Rectal smooth muscle tissue (tissue), 1 donor: ENCODE measurements around the gene SLC12A9.
A peak's percentile ranks its signal among the peaks of the same experiment; 100 is the strongest.
"Not testable (repeated sequence)": the region's sequence is repeated elsewhere in the genome, so short reads cannot be mapped to it uniquely, and the experiment has no call there.

ENCODE experiments used
- H3K27ac ChIP-seq: one replicate; pipeline ENCODE4 v1.7.0; 2013; ENCODE audit warnings: low read depth, low read length, inconsistent platforms
- H3K27me3 ChIP-seq: one replicate; pipeline ENCODE4 v1.7.0; 2013; ENCODE audit warnings: low read length; ENCODE audit not compliant: control insufficient read depth, insufficient read depth
- H3K36me3 ChIP-seq: one replicate; pipeline ENCODE4 v1.7.0; 2013; ENCODE audit warnings: low read length; ENCODE audit not compliant: control insufficient read depth, insufficient read depth
- H3K4me1 ChIP-seq: one replicate; pipeline ENCODE4 v1.7.0; 2013; ENCODE audit warnings: low read length; ENCODE audit not compliant: control insufficient read depth, insufficient read depth
- H3K4me3 ChIP-seq: one replicate; pipeline ENCODE4 v1.7.0; 2013; ENCODE audit warnings: low read length
- H3K9ac ChIP-seq: one replicate; pipeline ENCODE4 v1.7.0; 2013; ENCODE audit warnings: low read length

Gene SLC12A9, protein sequence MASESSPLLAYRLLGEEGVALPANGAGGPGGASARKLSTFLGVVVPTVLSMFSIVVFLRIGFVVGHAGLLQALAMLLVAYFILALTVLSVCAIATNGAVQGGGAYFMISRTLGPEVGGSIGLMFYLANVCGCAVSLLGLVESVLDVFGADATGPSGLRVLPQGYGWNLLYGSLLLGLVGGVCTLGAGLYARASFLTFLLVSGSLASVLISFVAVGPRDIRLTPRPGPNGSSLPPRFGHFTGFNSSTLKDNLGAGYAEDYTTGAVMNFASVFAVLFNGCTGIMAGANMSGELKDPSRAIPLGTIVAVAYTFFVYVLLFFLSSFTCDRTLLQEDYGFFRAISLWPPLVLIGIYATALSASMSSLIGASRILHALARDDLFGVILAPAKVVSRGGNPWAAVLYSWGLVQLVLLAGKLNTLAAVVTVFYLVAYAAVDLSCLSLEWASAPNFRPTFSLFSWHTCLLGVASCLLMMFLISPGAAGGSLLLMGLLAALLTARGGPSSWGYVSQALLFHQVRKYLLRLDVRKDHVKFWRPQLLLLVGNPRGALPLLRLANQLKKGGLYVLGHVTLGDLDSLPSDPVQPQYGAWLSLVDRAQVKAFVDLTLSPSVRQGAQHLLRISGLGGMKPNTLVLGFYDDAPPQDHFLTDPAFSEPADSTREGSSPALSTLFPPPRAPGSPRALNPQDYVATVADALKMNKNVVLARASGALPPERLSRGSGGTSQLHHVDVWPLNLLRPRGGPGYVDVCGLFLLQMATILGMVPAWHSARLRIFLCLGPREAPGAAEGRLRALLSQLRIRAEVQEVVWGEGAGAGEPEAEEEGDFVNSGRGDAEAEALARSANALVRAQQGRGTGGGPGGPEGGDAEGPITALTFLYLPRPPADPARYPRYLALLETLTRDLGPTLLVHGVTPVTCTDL

DNA sequence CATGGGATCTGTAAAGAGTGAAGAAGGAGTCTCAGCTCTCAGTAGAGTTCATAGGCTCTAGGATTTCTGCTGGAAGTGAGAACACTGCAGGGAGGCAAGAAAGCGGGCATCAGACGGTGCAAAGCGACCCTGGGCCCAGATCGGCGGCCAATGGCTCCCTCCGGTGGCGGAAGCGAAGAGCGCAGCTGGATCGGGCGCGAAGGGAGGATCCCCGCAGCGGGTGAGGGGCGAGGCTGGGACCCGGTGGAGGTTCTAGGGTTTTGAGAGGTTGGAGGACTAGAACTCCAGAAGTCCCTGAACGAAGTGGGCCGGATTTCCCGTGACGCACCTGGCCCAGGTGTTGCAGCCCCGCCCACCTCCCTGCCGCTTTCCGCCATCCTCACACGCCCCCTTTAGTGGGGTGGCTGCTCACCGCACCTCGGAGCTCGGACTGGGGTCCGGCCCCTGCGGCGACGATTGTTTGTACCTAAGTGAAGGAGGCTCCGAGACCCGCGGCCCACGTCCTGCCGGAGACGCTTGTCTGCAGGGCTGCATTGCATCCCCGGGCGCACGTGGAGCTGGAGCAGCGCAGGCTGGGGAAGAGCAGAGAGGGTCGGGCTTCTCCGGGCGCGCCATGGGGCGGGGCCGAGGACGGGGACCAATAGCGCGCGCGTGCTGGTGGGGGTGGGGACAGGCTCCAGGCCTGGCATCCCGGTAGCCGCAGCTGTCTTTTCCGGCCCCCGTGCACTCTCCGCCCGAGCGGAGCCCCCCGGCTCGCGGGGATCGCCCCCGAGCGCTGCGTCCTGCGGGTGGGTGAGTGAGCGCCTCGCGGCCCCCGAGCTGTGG is at the start of gene SLC12A9:
Gene SLC12A9, plus strand, starts transcription at position 666 of the 825 bp plus-strand sequence. CDS start 1,485 bp downstream, outside the sequence.
- Histone ChIP-seq H3K4me3 (peak within 1 kb of the TSS; percentile 73), H3K9ac (peak within 1 kb of the TSS; percentile 56), H3K27me3 (no peaks in the 10 kb centered on the region), H3K36me3 (peaks cover 3% of the 10 kb centered on the region), H3K4me1 (peaks cover 7% of the 10 kb centered on the region), H3K27ac (peak within 1 kb of the TSS; percentile 44)

DNA sequence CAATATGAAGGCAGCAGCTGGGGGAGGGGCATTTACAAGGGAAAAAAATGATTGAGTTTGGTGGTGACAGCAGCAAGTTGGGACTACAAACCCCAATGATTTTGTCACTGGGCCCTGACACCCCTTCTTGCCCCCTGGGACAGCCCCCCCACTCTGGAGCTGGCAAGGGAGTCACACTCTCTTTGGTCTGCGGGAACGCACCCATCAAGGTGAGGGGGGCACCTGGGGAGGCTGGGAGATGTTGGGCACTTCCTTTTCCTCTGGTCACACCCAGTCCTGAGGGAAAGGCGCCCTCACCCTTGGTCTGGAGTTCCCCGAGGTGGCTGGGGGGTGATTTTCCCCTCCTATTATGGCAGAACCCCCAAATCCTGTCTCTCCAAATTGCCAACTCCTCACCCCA is 49.6 kb upstream of the SLC12A9 start:
- Histone ChIP-seq H3K9ac (no peak overlapping the region), H3K4me1 (peaks cover 3% of the 10 kb centered on the region), H3K4me3 (peak overlapping the region; percentile 55), H3K36me3 (peaks cover 5% of the 10 kb centered on the region), H3K27ac (peak overlapping the region; percentile 63), H3K27me3 (no peaks in the 10 kb centered on the region)

DNA sequence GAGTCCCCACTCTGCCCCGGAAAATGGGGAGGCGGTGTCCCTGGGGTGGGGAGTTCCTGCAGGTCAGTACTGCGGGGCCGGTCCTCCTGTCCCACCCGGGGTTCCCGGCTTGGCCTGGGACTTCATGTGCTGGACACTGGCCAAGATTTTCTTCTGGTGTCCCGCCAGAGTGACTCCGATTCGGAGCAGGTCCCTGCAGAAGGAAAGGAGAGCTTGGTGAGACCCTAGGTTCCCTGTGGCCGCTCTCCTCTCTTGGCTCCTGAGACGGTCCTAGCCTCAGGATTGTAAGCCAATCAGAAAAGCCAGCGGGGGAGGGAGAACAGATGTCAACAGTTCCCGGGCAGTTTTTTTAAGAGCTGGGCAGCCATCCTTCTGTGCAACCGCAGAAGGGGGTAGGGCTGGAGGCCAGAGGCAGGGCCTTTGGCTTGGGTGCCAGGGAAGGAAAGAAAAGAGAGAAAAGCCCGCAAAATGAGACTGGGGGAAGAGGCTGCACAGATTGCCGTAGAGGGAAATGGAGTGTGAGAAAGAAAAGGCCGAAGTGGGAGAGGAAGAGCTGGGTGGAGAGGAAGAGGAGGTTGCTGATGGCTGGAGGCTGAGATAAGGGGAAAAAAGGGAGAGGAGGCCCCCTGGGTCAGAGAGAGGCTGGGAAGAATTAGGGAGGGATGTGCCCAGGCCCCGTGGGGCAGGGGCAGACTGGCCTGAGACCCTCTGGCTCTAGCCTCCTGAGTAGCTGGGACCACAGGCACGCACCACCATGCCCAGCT is 48.9 kb upstream of the SLC12A9 start:
- peak overlapping the region; percentile 33 for H3K9ac ChIP-seq
- no peaks in the 10 kb centered on the region for H3K27me3 ChIP-seq
- peak overlapping the region; percentile 63 for H3K27ac ChIP-seq
- peaks cover 3% of the 10 kb centered on the region for H3K4me1 ChIP-seq
- H3K4me3 ChIP-seq = peak overlapping the region; percentile 55
- peaks cover 5% of the 10 kb centered on the region for H3K36me3 ChIP-seq

DNA sequence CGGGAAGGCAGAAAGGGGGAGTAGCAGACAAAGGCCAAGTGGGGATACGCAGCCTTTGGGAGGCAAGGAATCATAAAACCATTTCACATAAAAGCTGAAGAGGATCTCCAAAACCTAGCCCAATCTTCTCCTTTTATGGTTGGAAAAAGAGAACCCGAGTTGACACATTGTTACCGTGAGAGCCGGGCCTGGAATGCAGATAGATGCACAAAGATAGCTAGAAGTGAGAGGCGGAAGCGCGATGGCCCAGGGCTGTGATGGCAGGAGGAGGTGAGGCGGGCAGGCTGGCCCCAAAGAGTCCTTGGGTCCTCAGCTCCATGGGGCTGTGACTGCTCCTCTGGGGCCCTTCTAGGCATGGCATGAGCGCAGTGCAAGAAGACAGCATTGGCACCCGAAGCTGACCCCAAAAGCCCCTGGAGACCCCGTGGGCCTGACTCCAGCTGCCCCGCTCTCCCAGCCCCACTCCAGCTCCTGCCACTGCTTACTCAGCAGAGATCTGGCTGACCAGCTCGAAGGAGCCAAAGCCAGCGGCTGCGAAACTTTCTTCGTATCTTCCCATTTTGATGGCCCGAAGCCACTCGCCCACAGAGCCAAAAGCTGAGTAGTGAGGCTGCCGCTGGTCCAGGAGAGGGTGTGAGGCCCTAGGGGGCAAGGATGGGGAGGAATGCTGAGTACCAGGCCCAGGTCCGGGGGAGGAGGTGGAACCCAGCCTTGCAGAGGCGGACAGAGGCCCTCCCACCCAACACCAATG is 47.7 kb upstream of the SLC12A9 start:
- Histone ChIP-seq H3K36me3 (peaks cover 5% of the 10 kb centered on the region), H3K4me3 (no peak overlapping the region), H3K27ac (peak overlapping the region; percentile 70), H3K27me3 (no peaks in the 10 kb centered on the region), H3K9ac (no peak overlapping the region), H3K4me1 (peaks cover 3% of the 10 kb centered on the region)

DNA sequence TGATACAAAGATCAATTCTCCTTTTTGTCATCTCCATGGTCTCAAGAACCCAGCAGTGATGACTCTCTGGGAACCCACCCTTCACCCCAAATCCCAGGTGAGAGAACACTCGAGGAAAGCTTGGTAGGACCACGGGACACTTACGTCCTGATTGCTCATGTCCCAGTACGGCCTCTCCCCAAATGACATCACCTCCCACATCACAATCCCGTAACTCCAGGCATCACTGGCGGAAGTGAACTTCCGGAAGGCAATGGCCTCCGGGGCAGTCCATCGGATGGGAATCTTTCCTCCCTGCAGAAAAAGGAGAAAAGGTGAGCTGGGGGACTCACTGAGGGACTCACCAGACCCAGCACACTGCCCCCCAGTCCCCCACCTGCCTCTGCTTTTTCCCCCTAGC is 46.2 kb upstream of the SLC12A9 start:
- Histone ChIP-seq H3K27me3 (no peaks in the 10 kb centered on the region), H3K27ac (no peak overlapping the region), H3K36me3 (peaks cover 5% of the 10 kb centered on the region), H3K4me1 (peaks cover 3% of the 10 kb centered on the region), H3K4me3 (no peak overlapping the region), H3K9ac (no peak overlapping the region)

DNA sequence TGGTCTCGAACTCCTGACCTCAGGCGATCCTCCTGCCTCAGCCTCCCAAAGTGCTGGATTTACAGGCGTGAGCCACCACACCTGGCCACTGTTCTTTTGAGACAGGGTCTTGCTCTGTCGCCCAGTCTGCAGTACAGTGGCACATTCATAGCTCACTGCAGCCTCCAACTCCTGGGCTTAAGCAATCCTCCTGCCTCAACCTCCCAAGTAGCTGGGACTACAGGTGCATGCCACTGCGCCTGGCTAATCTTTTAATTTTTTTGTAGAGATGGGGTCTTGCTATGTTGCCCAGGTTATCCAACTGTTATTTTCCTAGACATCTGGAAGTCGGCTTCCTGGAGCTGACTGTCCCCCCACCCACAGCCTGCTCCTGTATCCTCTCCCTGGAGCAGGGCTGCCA is 45.6 kb upstream of the SLC12A9 start:
- H3K36me3 ChIP-seq, H3K9ac ChIP-seq, H3K27me3 ChIP-seq, H3K27ac ChIP-seq, H3K4me3 ChIP-seq, H3K4me1 ChIP-seq: not testable (repeated sequence)

DNA sequence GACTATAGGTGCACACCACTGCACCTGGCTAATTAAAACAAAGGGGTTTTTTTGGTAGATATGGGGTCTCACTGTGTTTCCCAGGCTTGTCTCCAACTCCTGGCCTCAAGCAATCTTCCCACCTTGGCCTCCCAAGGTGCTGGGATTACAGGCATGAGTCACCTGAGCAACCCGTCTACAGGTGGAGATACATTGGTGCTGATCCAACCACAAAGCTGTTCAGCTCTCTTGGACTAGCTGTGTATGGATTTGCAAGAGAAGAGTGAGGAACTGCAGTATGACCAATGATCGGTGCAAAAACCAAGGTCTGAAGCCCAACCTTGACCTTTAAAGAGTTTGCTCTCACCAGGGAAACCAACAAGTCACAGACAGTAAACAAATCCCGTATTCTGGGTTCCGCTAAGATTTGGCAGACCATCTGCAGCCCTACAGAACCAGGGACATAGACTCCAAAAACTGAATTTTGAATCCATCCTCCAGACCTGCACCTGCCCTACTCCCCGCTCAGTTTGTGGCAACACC is 44.1 kb upstream of the SLC12A9 start:
- H3K4me3 ChIP-seq = no peak overlapping the region
- peaks cover 5% of the 10 kb centered on the region for H3K36me3 ChIP-seq
- H3K27me3 ChIP-seq = no peaks in the 10 kb centered on the region
- no peak overlapping the region for H3K27ac ChIP-seq
- H3K9ac ChIP-seq = no peak overlapping the region
- peaks cover 3% of the 10 kb centered on the region for H3K4me1 ChIP-seq

DNA sequence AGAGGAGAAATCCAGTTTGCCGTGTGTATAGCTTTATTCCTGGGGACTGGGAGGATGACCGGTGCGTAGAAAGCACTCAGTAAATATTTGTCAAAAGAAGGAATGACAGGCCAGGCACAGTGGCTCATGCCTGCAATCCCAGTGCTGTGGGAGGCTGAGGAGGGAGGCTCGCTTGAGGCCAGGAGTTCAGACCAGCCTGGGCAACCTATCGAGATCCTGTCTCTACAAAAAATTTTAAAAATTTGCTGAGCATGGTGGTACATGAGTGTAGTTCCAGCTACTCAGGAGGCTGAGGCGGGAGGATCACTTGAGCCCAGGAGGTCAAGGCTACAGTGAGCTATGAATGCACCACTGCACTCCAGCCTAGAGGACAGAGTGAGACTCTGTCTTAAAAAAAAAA is 41.0 kb upstream of the SLC12A9 start:
- H3K27me3 ChIP-seq = no peaks in the 10 kb centered on the region
- H3K4me1 ChIP-seq = no peaks in the 10 kb centered on the region
- H3K4me3 ChIP-seq = no peak overlapping the region
- H3K36me3 ChIP-seq = peaks cover 10% of the 10 kb centered on the region
- H3K27ac ChIP-seq = no peak overlapping the region
- no peak overlapping the region for H3K9ac ChIP-seq

DNA sequence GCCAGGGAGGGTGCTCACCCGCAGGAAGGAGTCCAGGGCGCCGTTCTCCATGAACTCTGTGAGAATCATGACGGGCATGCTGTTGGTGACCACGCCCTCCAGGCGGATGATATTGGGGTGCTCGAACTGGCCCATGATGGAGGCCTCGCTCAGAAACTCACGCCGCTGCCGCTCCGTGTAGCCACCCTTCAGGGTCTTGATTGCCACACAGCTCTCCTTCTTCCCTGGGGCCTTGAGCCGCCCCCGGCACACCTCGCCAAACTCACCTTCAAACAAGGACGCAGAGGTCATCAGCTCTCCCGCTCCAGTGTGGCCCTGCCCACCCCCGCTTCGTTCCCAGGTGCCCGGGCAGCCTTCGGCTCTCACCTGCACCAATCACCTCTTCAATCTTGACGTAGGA is 39.8 kb upstream of the SLC12A9 start:
- no peak overlapping the region for H3K9ac ChIP-seq
- H3K27ac ChIP-seq = no peak overlapping the region
- H3K27me3 ChIP-seq = no peaks in the 10 kb centered on the region
- H3K36me3 ChIP-seq = peaks cover 8% of the 10 kb centered on the region
- no peak overlapping the region for H3K4me3 ChIP-seq
- no peaks in the 10 kb centered on the region for H3K4me1 ChIP-seq

DNA sequence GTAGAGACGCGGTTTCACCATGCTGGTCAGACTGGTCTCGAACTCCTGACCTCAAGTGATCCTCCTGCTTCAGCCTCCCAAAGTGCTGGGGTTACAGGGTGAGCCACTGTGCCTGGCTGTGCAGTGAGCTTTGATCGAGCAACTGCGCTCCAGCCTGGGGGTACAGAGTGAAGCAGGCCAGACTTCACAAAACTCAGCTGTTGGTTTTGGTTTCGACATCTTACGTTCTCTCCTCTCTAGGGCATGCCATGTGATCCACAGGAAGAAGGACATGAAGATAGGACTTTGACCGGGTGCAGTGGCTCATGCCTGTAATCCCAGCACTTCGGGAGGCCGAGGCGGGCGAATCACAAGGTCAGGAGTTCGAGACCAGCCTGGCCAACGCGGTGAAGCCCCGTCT is 36.0 kb upstream of the SLC12A9 start:
- H3K4me1 ChIP-seq, H3K4me3 ChIP-seq, H3K27ac ChIP-seq, H3K9ac ChIP-seq, H3K27me3 ChIP-seq: not testable (repeated sequence)
- peaks cover 13% of the 10 kb centered on the region for H3K36me3 ChIP-seq

DNA sequence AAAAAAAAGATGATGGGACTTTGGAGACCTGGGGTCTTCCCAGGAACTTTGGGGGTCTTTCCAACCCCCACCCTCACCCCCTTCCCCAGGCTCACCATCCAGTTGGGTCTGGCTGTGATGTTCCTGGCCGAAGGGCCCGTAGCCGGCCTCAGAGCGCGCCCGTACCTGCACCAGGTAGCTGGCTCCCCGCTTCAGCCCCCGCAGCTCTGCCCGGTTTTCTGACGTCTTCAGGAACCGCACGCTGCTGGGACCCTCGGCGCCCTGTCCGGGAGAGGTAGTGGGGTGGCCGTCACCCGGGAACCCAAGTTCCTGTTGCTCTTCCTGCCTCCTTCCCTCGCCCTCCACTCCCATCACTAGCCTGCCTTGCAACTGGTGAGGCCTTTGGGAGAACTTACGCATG is 35.4 kb upstream of the SLC12A9 start:
- Histone ChIP-seq H3K27me3 (no peaks in the 10 kb centered on the region), H3K9ac (no peak overlapping the region), H3K4me1 (no peaks in the 10 kb centered on the region), H3K27ac (no peak overlapping the region), H3K36me3 (peaks cover 13% of the 10 kb centered on the region), H3K4me3 (no peak overlapping the region)
